HepG2 (cell line): ENCODE results near the gene PRKAR2A. TPM values are rescaled to one million over a fixed set of nuclear protein-coding genes. Genes with fewer than 3 reads are reported as not detected.
A peak's percentile ranks its signal among the peaks of the same experiment; 100 is the strongest.

ENCODE experiments used
- DR1 ChIP-seq: sonication (generic); formaldehyde crosslinking; IDR thresholded peaks from 2 replicates; pipeline ENCODE4 v1.8.0; 2021; ENCODE audit warnings: mild to moderate bottlenecking, missing genetic modification reagents, inconsistent platforms
- HNF4A ChIP-seq: sonication (generic); formaldehyde crosslinking; IDR thresholded peaks from 2 replicates; pipeline ENCODE4 v1.4.0; 2020; ENCODE audit warnings: missing genetic modification reagents
- HNRNPH1 ChIP-seq: fragments of 200-400 bp; formaldehyde crosslinking; optimal IDR thresholded peaks from 2 replicates; pipeline ENCODE3; 2017; ENCODE audit warnings: mild to moderate bottlenecking, low read depth, low read length
- KLF6 ChIP-seq: IDR thresholded peaks from 2 replicates; pipeline ENCODE4 v1.8.0; 2016; ENCODE audit warnings: missing biosample characterization, missing genetic modification reagents
- NRL ChIP-seq: sonication (generic); formaldehyde crosslinking; IDR thresholded peaks from 2 replicates; pipeline ENCODE4 v1.5.0; 2020; ENCODE audit warnings: missing genetic modification reagents, mild to moderate bottlenecking, moderate library complexity, borderline replicate concordance
- XRCC5 ChIP-seq: fragments of 200-400 bp; formaldehyde crosslinking; optimal IDR thresholded peaks from 2 replicates; pipeline ENCODE3; 2017; ENCODE audit warnings: mild to moderate bottlenecking, low read length
- ZFP82 ChIP-seq: sonication (generic); formaldehyde crosslinking; IDR thresholded peaks from 2 replicates; pipeline ENCODE4 v1.5.1; 2020; ENCODE audit warnings: mild to moderate bottlenecking, missing genetic modification reagents, borderline replicate concordance
- ZNF17 ChIP-seq: sonication (generic); formaldehyde crosslinking; IDR thresholded peaks from 2 replicates; pipeline ENCODE4 v1.5.0; 2020; ENCODE audit warnings: mild to moderate bottlenecking, missing genetic modification reagents
- ZNF20 ChIP-seq: sonication (generic); formaldehyde crosslinking; IDR thresholded peaks from 2 replicates; pipeline ENCODE4 v1.4.0; 2020; ENCODE audit warnings: mild to moderate bottlenecking, moderate library complexity, missing genetic modification reagents
- ZNF572 ChIP-seq: sonication (generic); formaldehyde crosslinking; IDR thresholded peaks from 2 replicates; pipeline ENCODE4 v1.5.1; 2020; ENCODE audit warnings: mild to moderate bottlenecking, missing genetic modification reagents
- ZNF781 ChIP-seq: sonication (generic); formaldehyde crosslinking; IDR thresholded peaks from 2 replicates; pipeline ENCODE4 v1.5.1; 2020; ENCODE audit warnings: borderline replicate concordance, mild to moderate bottlenecking, missing genetic modification reagents; ENCODE audit errors: not compliant biosample characterization
- ZNF788 ChIP-seq: sonication (generic); formaldehyde crosslinking; IDR thresholded peaks from 2 replicates; pipeline ENCODE4 v1.5.0; 2020; ENCODE audit warnings: mild to moderate bottlenecking, missing genetic modification reagents, borderline replicate concordance
- polyA plus RNA-seq, 8 experiments: library from polyadenylated mRNA; depleted of rRNA in 3 of 8; stranded (reverse) in 7 of 8; unstranded in 1 of 8; fragments of >200 nt; fragmentation: Illumina TruSeq in 4 of 8; extraction: Trizol in 4 of 8; gene quantifications; 2 replicates each; pipeline versions ENCODE4 v1.2.1 to v1.2.3, GENCODE V29; 2011 to 2016; ENCODE audit warnings: low read depth in 4 of 8, missing spikeins in 1 of 8, mixed read lengths in 1 of 8; ENCODE audit not compliant: insufficient read depth in 1 of 8
- total RNA-seq, 5 experiments: library from RNA; depleted of rRNA; stranded (reverse); fragments of >200 nt; fragmentation: Illumina TruSeq; extraction: Trizol; gene quantifications; 2 replicates each; pipeline ENCODE4 v1.2.3, GENCODE V29; 2016; ENCODE audit warnings: low read depth in 1 of 5
- TF ChIP-seq, protein P1 (sequence below), 2 experiments: sonication (generic) in 1 of 2; formaldehyde crosslinking in 1 of 2; IDR thresholded peaks; 2 replicates each; pipeline versions ENCODE4 v1.4.0 to v1.6.1; 2018 to 2020; ENCODE audit warnings: missing genetic modification reagents in 2 of 2, borderline replicate concordance in 1 of 2, low read depth in 1 of 2, mild to moderate bottlenecking in 1 of 2, missing biosample characterization in 1 of 2
- TF ChIP-seq, protein P2 (sequence below): sonication (generic); formaldehyde crosslinking; IDR thresholded peaks from 2 replicates; pipeline ENCODE4 v1.4.0; 2020; ENCODE audit warnings: mild to moderate bottlenecking, missing genetic modification reagents
- TF ChIP-seq, protein P3 (sequence below): sonication (generic); formaldehyde crosslinking; IDR thresholded peaks from one replicate; pipeline ENCODE4 v1.5.1; 2020; ENCODE audit warnings: mild to moderate bottlenecking, missing genetic modification reagents; ENCODE audit errors: not compliant biosample characterization

Gene PRKAR2A
- total and polyA plus RNA-seq, 2 of the 13 experiments (the other 11 are each of a cell fraction or from before 2014, with no cell fraction given), result 11.8 to 29.2 TPM

DNA sequence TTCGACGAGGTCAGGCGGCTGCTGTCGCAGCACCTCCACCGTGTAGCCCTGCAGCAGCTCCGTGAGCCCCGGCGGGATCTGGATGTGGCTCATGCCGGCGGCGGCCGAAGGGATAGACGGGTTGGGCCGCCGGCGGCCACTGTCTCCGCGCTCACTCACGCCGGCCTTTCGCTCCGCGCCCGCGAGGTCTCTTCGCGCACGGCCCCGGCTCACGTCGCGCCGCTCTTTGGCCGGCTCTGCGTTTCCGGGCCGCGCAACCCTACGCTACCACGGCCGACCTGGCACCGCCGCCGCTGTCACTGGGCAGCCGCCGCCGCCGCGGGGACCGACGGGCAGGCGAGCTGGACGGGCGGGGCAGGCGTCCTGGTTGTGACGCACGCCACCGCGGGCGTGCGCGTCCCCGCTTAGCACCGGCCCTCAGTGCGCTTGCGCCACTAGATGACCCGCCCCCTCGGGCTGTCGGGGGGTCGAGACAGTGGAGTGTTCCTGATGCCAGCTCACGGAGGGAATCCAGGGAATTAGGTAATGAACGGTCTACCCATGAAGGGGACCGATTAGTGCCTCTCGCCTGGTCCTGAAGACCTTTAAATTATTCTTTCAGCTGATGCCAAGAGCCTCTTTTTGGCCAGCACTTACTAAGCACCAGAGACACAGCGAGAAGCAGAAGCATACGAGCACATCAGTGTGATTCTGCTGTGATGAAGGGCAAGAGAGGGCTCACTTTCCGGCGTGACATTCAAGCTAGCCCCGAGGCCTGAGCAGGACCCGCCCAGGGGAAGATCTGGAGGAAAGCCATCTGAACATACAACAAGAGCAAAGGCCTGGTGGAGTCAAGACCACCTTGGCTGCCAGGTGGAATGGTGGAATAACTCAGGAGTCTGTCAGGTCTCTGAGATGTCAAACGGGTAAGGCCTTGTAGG, at the start of gene PRKAR2A (continued):
- TF ChIP-seq, protein P1, sequence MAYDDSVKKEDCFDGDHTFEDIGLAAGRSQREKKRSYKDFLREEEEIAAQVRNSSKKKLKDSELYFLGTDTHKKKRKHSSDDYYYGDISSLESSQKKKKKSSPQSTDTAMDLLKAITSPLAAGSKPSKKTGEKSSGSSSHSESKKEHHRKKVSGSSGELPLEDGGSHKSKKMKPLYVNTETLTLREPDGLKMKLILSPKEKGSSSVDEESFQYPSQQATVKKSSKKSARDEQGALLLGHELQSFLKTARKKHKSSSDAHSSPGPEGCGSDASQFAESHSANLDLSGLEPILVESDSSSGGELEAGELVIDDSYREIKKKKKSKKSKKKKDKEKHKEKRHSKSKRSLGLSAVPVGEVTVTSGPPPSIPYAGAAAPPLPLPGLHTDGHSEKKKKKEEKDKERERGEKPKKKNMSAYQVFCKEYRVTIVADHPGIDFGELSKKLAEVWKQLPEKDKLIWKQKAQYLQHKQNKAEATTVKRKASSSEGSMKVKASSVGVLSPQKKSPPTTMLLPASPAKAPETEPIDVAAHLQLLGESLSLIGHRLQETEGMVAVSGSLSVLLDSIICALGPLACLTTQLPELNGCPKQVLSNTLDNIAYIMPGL (CRISPR knock-in tag; IDR thresholded peaks at IDR 0.05; ENCODE audit: borderline replicate concordance in 1 of 2, low read depth in 1 of 2), result peak; percentile 72 to 87; a peak in 3 of 4 replicates
- TF ChIP-seq XRCC5 (peak; percentile 66), ZNF788 (CRISPR knock-in tag) (no peak; the same call in 1 of the 2 replicates), ZFP82 (no peak), HNRNPH1 (no peak), KLF6 (CRISPR knock-in tag) (no peak), NRL (no peak), HNF4A (CRISPR knock-in tag) (no peak), ZNF781 (no peak), ZNF572 (0 out of 2 replicates have a peak, but pooled peaks have one; percentile 54), ZNF20 (CRISPR knock-in tag) (no peak), DR1 (CRISPR knock-in tag) (no peak), ZNF17 (no peak)
- TF ChIP-seq, protein P2, sequence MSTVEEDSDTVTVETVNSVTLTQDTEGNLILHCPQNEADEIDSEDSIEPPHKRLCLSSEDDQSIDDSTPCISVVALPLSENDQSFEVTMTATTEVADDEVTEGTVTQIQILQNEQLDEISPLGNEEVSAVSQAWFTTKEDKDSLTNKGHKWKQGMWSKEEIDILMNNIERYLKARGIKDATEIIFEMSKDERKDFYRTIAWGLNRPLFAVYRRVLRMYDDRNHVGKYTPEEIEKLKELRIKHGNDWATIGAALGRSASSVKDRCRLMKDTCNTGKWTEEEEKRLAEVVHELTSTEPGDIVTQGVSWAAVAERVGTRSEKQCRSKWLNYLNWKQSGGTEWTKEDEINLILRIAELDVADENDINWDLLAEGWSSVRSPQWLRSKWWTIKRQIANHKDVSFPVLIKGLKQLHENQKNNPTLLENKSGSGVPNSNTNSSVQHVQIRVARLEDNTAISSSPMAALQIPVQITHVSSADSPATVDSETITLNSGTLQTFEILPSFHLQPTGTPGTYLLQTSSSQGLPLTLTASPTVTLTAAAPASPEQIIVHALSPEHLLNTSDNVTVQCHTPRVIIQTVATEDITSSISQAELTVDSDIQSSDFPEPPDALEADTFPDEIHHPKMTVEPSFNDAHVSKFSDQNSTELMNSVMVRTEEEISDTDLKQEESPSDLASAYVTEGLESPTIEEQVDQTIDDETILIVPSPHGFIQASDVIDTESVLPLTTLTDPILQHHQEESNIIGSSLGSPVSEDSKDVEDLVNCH (CRISPR knock-in tag), result 0 out of 2 replicates have a peak, but pooled peaks have one; percentile 71
- TF ChIP-seq, protein P3, sequence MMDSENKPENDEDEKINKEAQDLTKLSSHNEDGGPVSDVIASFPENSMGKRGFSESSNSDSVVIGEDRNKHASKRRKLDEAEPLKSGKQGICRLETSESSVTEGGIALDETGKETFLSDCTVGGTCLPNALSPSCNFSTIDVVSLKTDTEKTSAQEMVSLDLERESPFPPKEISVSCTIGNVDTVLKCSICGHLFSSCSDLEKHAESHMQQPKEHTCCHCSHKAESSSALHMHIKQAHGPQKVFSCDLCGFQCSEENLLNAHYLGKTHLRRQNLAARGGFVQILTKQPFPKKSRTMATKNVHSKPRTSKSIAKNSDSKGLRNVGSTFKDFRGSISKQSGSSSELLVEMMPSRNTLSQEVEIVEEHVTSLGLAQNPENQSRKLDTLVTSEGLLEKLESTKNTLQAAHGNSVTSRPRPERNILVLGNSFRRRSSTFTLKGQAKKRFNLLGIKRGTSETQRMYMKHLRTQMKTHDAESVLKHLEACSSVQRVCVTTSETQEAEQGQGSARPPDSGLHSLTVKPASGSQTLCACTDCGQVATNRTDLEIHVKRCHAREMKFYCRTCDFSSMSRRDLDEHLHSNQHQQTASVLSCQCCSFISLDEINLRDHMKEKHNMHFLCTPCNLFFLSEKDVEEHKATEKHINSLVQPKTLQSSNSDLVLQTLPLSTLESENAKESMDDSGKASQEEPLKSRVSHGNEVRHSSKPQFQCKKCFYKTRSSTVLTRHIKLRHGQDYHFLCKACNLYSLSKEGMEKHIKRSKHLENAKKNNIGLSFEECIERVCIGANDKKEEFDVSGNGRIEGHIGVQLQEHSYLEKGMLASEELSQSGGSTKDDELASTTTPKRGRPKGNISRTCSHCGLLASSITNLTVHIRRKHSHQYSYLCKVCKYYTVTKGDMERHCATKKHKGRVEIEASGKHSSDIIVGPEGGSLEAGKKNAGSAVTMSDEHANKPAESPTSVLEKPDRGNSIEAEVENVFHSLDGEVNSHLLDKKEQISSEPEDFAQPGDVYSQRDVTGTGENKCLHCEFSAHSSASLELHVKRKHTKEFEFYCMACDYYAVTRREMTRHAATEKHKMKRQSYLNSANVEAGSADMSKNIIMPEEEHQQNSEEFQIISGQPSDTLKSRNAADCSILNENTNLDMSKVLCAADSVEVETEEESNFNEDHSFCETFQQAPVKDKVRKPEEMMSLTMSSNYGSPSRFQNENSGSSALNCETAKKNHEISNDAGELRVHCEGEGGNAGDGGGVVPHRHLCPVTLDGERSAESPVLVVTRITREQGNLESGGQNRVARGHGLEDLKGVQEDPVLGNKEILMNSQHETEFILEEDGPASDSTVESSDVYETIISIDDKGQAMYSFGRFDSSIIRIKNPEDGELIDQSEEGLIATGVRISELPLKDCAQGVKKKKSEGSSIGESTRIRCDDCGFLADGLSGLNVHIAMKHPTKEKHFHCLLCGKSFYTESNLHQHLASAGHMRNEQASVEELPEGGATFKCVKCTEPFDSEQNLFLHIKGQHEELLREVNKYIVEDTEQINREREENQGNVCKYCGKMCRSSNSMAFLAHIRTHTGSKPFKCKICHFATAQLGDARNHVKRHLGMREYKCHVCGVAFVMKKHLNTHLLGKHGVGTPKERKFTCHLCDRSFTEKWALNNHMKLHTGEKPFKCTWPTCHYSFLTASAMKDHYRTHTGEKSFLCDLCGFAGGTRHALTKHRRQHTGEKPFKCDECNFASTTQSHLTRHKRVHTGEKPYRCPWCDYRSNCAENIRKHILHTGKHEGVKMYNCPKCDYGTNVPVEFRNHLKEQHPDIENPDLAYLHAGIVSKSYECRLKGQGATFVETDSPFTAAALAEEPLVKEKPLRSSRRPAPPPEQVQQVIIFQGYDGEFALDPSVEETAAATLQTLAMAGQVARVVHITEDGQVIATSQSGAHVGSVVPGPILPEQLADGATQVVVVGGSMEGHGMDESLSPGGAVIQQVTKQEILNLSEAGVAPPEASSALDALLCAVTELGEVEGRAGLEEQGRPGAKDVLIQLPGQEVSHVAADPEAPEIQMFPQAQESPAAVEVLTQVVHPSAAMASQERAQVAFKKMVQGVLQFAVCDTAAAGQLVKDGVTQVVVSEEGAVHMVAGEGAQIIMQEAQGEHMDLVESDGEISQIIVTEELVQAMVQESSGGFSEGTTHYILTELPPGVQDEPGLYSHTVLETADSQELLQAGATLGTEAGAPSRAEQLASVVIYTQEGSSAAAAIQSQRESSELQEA, result no peak
